Measurements from ENCODE around the gene ABCC8. TPM values are rescaled to one million over a fixed set of nuclear protein-coding genes. Genes with fewer than 3 reads are reported as not detected.

The ABCC8 gene
- total and polyA plus RNA-seq, 2 of the 8 experiments (the other 6 are each of a cell fraction or from before 2014, with no cell fraction given), result 3.7 to 4.9 TPM

DNA sequence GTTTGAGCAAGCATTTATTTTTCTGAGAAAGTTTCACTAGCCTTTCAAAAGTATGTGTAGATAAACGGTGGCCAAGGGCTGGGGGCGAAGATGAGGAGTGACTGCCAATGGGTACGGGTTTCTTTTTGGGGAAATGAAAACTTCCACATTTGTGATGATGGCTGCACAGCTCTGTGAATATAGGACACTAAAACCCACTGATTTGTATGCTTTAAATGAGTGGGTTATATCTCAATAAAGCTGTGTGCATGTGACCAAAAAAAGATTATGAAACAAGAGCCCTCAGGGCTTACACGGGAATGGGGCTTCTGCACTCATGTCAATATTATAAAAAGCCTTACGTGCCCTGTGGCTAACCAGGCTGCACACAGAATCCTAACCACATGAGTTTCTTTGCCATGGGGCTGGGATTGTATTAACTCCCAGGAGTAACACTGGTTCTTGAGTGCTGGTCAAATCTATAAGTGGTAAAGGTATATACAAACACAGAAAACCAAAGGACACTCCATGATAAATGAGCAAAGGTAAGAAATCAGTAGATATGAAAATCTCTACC lies 31.3 kb downstream of the ABCC8 start (continued):
- TF ChIP-seq, protein P1, sequence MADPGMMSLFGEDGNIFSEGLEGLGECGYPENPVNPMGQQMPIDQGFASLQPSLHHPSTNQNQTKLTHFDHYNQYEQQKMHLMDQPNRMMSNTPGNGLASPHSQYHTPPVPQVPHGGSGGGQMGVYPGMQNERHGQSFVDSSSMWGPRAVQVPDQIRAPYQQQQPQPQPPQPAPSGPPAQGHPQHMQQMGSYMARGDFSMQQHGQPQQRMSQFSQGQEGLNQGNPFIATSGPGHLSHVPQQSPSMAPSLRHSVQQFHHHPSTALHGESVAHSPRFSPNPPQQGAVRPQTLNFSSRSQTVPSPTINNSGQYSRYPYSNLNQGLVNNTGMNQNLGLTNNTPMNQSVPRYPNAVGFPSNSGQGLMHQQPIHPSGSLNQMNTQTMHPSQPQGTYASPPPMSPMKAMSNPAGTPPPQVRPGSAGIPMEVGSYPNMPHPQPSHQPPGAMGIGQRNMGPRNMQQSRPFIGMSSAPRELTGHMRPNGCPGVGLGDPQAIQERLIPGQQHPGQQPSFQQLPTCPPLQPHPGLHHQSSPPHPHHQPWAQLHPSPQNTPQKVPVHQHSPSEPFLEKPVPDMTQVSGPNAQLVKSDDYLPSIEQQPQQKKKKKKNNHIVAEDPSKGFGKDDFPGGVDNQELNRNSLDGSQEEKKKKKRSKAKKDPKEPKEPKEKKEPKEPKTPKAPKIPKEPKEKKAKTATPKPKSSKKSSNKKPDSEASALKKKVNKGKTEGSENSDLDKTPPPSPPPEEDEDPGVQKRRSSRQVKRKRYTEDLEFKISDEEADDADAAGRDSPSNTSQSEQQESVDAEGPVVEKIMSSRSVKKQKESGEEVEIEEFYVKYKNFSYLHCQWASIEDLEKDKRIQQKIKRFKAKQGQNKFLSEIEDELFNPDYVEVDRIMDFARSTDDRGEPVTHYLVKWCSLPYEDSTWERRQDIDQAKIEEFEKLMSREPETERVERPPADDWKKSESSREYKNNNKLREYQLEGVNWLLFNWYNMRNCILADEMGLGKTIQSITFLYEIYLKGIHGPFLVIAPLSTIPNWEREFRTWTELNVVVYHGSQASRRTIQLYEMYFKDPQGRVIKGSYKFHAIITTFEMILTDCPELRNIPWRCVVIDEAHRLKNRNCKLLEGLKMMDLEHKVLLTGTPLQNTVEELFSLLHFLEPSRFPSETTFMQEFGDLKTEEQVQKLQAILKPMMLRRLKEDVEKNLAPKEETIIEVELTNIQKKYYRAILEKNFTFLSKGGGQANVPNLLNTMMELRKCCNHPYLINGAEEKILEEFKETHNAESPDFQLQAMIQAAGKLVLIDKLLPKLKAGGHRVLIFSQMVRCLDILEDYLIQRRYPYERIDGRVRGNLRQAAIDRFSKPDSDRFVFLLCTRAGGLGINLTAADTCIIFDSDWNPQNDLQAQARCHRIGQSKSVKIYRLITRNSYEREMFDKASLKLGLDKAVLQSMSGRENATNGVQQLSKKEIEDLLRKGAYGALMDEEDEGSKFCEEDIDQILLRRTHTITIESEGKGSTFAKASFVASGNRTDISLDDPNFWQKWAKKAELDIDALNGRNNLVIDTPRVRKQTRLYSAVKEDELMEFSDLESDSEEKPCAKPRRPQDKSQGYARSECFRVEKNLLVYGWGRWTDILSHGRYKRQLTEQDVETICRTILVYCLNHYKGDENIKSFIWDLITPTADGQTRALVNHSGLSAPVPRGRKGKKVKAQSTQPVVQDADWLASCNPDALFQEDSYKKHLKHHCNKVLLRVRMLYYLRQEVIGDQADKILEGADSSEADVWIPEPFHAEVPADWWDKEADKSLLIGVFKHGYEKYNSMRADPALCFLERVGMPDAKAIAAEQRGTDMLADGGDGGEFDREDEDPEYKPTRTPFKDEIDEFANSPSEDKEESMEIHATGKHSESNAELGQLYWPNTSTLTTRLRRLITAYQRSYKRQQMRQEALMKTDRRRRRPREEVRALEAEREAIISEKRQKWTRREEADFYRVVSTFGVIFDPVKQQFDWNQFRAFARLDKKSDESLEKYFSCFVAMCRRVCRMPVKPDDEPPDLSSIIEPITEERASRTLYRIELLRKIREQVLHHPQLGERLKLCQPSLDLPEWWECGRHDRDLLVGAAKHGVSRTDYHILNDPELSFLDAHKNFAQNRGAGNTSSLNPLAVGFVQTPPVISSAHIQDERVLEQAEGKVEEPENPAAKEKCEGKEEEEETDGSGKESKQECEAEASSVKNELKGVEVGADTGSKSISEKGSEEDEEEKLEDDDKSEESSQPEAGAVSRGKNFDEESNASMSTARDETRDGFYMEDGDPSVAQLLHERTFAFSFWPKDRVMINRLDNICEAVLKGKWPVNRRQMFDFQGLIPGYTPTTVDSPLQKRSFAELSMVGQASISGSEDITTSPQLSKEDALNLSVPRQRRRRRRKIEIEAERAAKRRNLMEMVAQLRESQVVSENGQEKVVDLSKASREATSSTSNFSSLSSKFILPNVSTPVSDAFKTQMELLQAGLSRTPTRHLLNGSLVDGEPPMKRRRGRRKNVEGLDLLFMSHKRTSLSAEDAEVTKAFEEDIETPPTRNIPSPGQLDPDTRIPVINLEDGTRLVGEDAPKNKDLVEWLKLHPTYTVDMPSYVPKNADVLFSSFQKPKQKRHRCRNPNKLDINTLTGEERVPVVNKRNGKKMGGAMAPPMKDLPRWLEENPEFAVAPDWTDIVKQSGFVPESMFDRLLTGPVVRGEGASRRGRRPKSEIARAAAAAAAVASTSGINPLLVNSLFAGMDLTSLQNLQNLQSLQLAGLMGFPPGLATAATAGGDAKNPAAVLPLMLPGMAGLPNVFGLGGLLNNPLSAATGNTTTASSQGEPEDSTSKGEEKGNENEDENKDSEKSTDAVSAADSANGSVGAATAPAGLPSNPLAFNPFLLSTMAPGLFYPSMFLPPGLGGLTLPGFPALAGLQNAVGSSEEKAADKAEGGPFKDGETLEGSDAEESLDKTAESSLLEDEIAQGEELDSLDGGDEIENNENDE (IDR thresholded peaks at IDR 0.05; ENCODE audit: insufficient replicate concordance, low read length), result no peak
- TF ChIP-seq YY1 (IDR thresholded peaks at IDR 0.05; ENCODE audit: low read depth, low read length), result no peak
- no peak for TF ChIP-seq CTBP2 (IDR thresholded peaks at IDR 0.05; ENCODE audit: borderline replicate concordance, insufficient read depth, insufficient read length, low read length)
- TF ChIP-seq SIN3A (conservative IDR thresholded peaks at IDR 0.05 in 1 of 2, IDR thresholded peaks at IDR 0.05 in 1 of 2; ENCODE audit: low read depth in 1 of 2, low read length in 2 of 2), result no peak
- TF ChIP-seq SAP30 (IDR thresholded peaks at IDR 0.05; ENCODE audit: insufficient read depth, insufficient replicate concordance, low read length), result no peak
